Dendritic cell treated with granulocyte-macrophage colony-stimulating factor and Interleukin-4, amounts not matched to agents 40 ng/mL and 50 ng/mL, for 4 days (primary cell): ENCODE measurements around the gene PLAAT1.

Experiments used
- H3K27ac Mint-ChIP-seq: one replicate; pipeline ENCODE4 v1.8.0; 2022; ENCODE audit warnings: mild to moderate bottlenecking, mixed read lengths
- H3K27me3 Mint-ChIP-seq: one replicate; pipeline ENCODE4 v1.8.0; 2022; ENCODE audit warnings: mild to moderate bottlenecking, mixed read lengths
- H3K36me3 Mint-ChIP-seq: one replicate; pipeline ENCODE4 v1.8.0; 2022; ENCODE audit warnings: low read depth, mixed read lengths
- H3K4me1 Mint-ChIP-seq: one replicate; pipeline ENCODE4 v1.8.0; 2022; ENCODE audit warnings: low read depth, mixed read lengths
- H3K4me3 Mint-ChIP-seq: one replicate; pipeline ENCODE4 v1.8.0; 2022; ENCODE audit warnings: mild to moderate bottlenecking, moderate library complexity, mixed read lengths
- H3K9me3 Mint-ChIP-seq: one replicate; pipeline ENCODE4 v1.8.0; 2022; ENCODE audit warnings: mixed read lengths
- intact Hi-C: fragments of 100-400 bp; cut with micrococcal nuclease; formaldehyde crosslinking; loops from one replicate; pipeline ENCODE4 v1.15.0; 2022

The PLAAT1 gene

GRCh38 chr3:193231201-193231600, 9.8 kb upstream of the PLAAT1 start:
- Mint-ChIP-seq H3K27ac (no peak overlapping the region), H3K36me3 (no peaks in the 10 kb centered on the region), H3K9me3 (no peaks in the 10 kb centered on the region), H3K4me1 (no peaks in the 10 kb centered on the region), H3K4me3 (no peak overlapping the region), H3K27me3 (peaks cover 1% of the 10 kb centered on the region)
- intact Hi-C loops = no loop called here

GRCh38 chr3:193236599-193236998, 4.4 kb upstream of the PLAAT1 start:
- no peaks in the 10 kb centered on the region for H3K9me3 Mint-ChIP-seq
- H3K27ac Mint-ChIP-seq = no peak overlapping the region
- intact Hi-C loops = no loop called here
- no peaks in the 10 kb centered on the region for H3K4me1 Mint-ChIP-seq
- H3K36me3 Mint-ChIP-seq = no peaks in the 10 kb centered on the region
- no peak overlapping the region for H3K4me3 Mint-ChIP-seq
- H3K27me3 Mint-ChIP-seq = peaks cover 23% of the 10 kb centered on the region

DNA sequence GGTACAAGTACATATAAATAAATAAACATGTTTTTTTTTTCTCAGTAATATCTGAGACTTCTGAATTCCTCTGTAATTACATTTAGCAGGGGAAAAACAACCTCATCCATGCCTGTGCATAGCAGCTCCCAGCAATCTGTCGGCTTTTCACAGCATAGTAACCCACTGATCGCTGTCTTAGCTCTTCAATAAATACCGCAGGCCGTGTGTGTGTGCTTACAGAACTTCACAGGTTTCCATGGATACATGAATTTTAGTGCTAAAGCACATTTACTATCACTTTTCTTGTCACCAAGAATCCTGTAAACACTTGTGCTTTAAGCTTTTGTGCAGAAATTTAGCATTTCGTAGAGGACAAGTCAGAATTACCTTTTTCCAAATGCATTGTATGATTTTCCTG, 4.0 kb upstream of the PLAAT1 start:
- H3K36me3 Mint-ChIP-seq = no peaks in the 10 kb centered on the region
- no peaks in the 10 kb centered on the region for H3K4me1 Mint-ChIP-seq
- H3K4me3 Mint-ChIP-seq = no peak overlapping the region
- H3K27me3 Mint-ChIP-seq = peaks cover 27% of the 10 kb centered on the region
- H3K9me3 Mint-ChIP-seq = no peaks in the 10 kb centered on the region
- H3K27ac Mint-ChIP-seq = no peak overlapping the region
- intact Hi-C loops = no loop called here

DNA sequence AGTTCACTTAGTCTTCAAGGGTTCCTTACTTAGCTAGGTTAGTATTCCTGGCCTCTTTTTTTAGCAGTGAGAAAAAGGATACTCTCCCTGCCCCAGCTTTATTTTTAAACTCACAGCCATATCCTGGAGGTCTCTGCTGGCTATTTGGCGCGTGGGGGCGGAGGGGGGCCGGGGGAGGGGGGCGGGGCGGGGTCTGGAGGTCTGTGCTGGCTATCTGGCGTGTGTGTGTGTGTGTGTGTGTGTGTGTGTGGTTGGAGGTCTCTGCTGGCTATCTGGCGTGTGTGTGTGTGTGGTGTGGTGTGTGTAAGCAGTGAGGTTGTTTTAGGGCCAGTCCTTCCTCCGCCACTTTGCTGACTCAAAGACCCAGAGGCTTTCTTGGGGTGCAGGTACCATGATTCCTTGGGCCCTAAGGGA, 579 bp upstream of the PLAAT1 start:
- peak overlapping the region; percentile 53 for H3K4me3 Mint-ChIP-seq
- H3K36me3 Mint-ChIP-seq = no peaks in the 10 kb centered on the region
- H3K9me3 Mint-ChIP-seq = no peaks in the 10 kb centered on the region
- peaks cover 34% of the 10 kb centered on the region for H3K27me3 Mint-ChIP-seq
- H3K27ac Mint-ChIP-seq = no peak overlapping the region
- intact Hi-C loops = no loop called here
- no peaks in the 10 kb centered on the region for H3K4me1 Mint-ChIP-seq

- Mint-ChIP-seq H3K27me3 (peaks cover 34% of the 10 kb centered on the region), H3K4me1 (no peaks in the 10 kb centered on the region), H3K36me3 (no peaks in the 10 kb centered on the region), H3K9me3 (peaks cover 1% of the 10 kb centered on the region), H3K4me3 (no peak overlapping the region), H3K27ac (no peak overlapping the region)
- intact Hi-C loops = no loop called here
Observed at GRCh38 chr3:193241716-193242115, 694 bp downstream of the PLAAT1 start.

GRCh38 chr3:193243571-193243970, 2.5 kb downstream of the PLAAT1 start:
- H3K9me3 Mint-ChIP-seq = peaks cover 15% of the 10 kb centered on the region
- H3K4me1 Mint-ChIP-seq = no peaks in the 10 kb centered on the region
- no peaks in the 10 kb centered on the region for H3K36me3 Mint-ChIP-seq
- no peak overlapping the region for H3K27ac Mint-ChIP-seq
- H3K27me3 Mint-ChIP-seq = peaks cover 34% of the 10 kb centered on the region
- intact Hi-C loops = no loop called here
- H3K4me3 Mint-ChIP-seq = no peak overlapping the region

GRCh38 chr3:193248848-193249468, 7.9 kb downstream of the PLAAT1 start:
- H3K4me1 Mint-ChIP-seq = no peaks in the 10 kb centered on the region
- H3K27ac Mint-ChIP-seq = no peak overlapping the region
- H3K36me3 Mint-ChIP-seq = no peaks in the 10 kb centered on the region
- H3K4me3 Mint-ChIP-seq = no peak overlapping the region
- H3K9me3 Mint-ChIP-seq = peaks cover 51% of the 10 kb centered on the region
- no peaks in the 10 kb centered on the region for H3K27me3 Mint-ChIP-seq
- intact Hi-C loops = no loop called here

DNA sequence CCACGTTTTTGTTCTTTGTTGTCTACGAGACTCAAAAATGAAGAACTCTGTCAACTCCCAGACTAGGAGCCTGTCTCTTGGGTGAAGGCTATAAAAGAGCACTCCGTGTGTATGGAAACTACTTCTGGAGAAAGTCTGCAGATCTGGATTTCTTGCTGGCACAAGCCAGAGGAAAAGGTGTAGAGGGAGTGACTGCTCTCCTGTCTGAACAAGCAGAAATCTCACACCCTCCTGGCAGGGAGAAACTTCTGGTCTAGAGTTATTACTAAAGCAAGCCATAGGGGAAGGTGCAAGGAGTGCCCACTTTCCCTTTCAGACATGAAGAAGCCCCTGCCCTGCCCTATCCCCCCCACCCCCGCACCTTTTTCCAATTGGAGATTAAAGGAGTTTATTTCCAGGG, 9.5 kb downstream of the PLAAT1 start:
- Mint-ChIP-seq H3K9me3 (peaks cover 51% of the 10 kb centered on the region), H3K27me3 (no peaks in the 10 kb centered on the region), H3K4me1 (no peaks in the 10 kb centered on the region), H3K4me3 (no peak overlapping the region), H3K36me3 (no peaks in the 10 kb centered on the region), H3K27ac (no peak overlapping the region)
- intact Hi-C loops = no loop called here

DNA sequence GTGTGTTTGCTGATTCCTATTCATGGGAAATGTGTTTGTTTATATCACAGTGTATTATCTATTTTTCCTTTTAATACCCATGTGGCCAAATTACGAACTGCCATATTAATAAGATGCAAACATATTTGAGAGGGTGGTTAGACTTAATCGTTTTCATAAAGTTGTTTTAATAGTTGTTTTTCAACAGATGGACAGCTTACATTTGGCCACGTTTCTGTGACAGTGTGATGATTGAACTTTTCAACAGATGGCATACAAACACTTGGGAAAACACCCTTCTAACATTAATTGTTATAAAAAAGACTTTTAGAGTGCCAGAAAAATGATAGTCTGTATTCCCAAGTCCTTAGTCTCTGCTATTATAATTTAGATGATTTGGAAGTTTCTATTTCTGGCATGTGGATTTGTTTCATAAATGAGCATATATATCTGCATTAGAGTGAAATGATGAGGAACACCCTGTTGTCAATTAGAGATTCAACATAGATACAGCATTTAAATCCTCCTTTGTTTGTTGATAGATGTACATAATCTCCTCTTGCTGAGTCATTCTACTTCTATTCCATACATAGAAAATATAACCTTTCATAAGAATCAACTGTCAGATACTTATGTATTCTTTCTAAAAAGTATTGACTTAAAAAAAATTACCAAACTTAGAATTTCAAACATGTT, 13.1 kb downstream of the PLAAT1 start:
- no peak overlapping the region for H3K4me3 Mint-ChIP-seq
- peaks cover 30% of the 10 kb centered on the region for H3K9me3 Mint-ChIP-seq
- no peaks in the 10 kb centered on the region for H3K27me3 Mint-ChIP-seq
- intact Hi-C loops = no loop called here
- H3K27ac Mint-ChIP-seq = no peak overlapping the region
- no peaks in the 10 kb centered on the region for H3K4me1 Mint-ChIP-seq
- no peaks in the 10 kb centered on the region for H3K36me3 Mint-ChIP-seq

DNA sequence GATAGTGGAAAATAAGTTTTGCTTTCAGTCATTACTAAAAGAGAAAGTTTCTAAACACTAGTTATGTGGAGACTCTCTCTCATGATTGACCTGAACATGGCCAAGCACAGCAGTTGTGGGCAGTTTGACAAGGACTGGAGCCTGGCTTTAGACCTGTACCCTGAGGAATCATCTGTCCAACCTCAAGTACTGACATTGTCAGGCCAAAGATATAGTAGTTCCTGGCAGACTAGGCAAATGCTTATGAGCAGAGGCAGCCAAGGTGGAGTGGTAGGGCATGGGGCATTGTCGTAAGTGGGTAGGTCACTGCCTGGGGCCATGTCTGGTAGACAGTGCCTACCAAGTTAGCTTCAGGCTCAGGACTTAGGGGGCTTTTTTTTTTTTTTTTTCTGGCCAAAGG, 20.9 kb downstream of the PLAAT1 start:
- Mint-ChIP-seq H3K27me3 (no peaks in the 10 kb centered on the region), H3K4me1 (no peaks in the 10 kb centered on the region), H3K36me3 (no peaks in the 10 kb centered on the region), H3K4me3 (no peak overlapping the region), H3K27ac (no peak overlapping the region), H3K9me3 (no peaks in the 10 kb centered on the region)
- intact Hi-C loops = no loop called here

- H3K4me1 Mint-ChIP-seq = no peaks in the 10 kb centered on the region
- no peaks in the 10 kb centered on the region for H3K9me3 Mint-ChIP-seq
- intact Hi-C loops = no loop called here
- no peak overlapping the region for H3K4me3 Mint-ChIP-seq
- no peaks in the 10 kb centered on the region for H3K27me3 Mint-ChIP-seq
- H3K27ac Mint-ChIP-seq = no peak overlapping the region
- no peaks in the 10 kb centered on the region for H3K36me3 Mint-ChIP-seq
Observed at GRCh38 chr3:193262707-193263106, 21.7 kb downstream of the PLAAT1 start.

DNA sequence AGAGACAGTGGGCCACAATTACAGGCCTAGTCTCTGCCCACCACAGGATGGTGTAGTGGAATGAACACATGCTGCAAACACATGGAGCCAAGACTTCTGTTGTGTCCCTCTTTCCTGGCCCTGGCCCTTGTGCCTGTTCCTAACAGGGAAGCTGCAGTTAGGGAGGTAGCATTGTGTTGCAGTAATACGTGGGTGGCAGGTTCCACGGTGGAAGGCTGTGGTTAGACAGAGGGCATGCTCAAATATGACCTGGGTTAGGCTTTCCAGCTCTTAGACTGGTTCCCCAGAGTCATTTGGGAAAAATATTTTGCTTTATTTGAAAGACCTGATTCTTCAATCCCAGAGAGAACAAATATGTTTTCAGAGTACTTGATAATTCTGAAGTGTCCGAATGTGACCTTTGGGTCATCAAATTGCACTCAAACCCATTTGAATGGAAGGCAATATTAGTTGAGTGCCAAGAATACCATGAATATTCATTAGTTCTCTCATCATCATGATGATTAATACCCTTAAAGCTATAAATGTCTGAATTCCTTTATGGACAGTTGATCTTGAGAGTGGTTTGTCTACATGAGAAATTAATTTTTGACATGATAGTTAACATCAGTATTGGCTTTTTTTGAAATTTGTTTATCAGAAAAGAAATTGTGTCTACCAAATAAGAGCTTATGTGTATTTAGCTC, 28.5 kb downstream of the PLAAT1 start:
- no peaks in the 10 kb centered on the region for H3K36me3 Mint-ChIP-seq
- no peaks in the 10 kb centered on the region for H3K9me3 Mint-ChIP-seq
- H3K4me3 Mint-ChIP-seq = no peak overlapping the region
- H3K27me3 Mint-ChIP-seq = no peaks in the 10 kb centered on the region
- no peaks in the 10 kb centered on the region for H3K4me1 Mint-ChIP-seq
- H3K27ac Mint-ChIP-seq = no peak overlapping the region
- intact Hi-C loops = no loop called here

GRCh38 chr3:193270451-193270850, 29.4 kb downstream of the PLAAT1 start:
- Mint-ChIP-seq H3K27me3 (no peaks in the 10 kb centered on the region), H3K4me3 (no peak overlapping the region), H3K36me3 (no peaks in the 10 kb centered on the region), H3K27ac (no peak overlapping the region), H3K4me1 (no peaks in the 10 kb centered on the region), H3K9me3 (no peaks in the 10 kb centered on the region)
- intact Hi-C loops = no loop called here

DNA sequence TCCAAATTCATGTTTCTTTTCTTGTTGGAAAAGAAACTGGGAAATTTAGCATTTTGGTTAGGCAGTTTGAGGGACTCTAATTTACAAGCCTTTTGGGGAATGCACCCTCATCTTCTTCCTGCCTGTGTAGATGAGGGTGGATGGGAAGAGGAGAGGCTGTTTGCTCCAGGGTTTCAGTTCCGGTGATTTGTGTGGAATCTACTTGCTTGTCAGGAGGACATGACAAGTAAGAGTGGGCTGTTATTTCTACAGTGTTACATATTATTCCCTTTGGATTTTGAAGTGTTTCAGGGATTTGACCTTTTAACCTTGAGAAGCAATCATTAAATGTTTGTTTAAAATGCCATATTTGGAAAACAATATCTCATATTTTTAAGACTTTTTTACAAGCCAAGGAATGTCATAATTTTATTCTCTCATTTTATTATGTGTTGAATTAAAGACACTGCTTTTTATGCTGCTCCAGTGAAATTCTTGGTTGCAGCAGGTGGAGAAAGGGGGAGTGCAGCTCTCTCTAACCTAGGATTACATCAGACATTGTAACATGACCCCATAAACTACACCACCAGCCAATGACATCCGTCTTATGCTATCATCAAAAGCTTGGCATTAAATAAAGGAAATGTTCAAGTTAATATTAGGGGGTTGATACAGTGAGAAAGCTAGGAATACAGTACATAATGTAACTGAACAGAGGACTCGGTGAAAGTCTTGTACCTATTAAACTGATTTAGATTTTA, 30.2 kb downstream of the PLAAT1 start:
- intact Hi-C loops = no loop called here
- no peak overlapping the region for H3K4me3 Mint-ChIP-seq
- no peaks in the 10 kb centered on the region for H3K4me1 Mint-ChIP-seq
- no peaks in the 10 kb centered on the region for H3K27me3 Mint-ChIP-seq
- no peak overlapping the region for H3K27ac Mint-ChIP-seq
- H3K9me3 Mint-ChIP-seq = no peaks in the 10 kb centered on the region
- H3K36me3 Mint-ChIP-seq = no peaks in the 10 kb centered on the region
